HEK293 (cell line): Measurements from ENCODE around the gene MRPL3.

Source experiments
- CTCF ChIA-PET: fragments of 350-600 bp; formaldehyde crosslinking; extraction: SDS; loops from one replicate; lab custom pipeline; 2021; ENCODE audit warnings: antibody characterized with exemption; lab: Yijun Ruan, JAX
- POLR2A ChIA-PET: fragments of 300-600 bp; formaldehyde crosslinking; extraction: SDS; loops from one replicate; lab custom pipeline; 2020; ENCODE audit warnings: antibody characterized with exemption, inconsistent platforms; lab: Yijun Ruan, JAX
- H3K27ac ChIP-seq: fragments of 200-500 bp; sonication (Bioruptor generic); 2 replicates; pipeline ENCODE4 v1.5.1; 2014; ENCODE audit warnings: low read depth, low read length, control low read depth, inconsistent platforms; ENCODE audit errors: extremely low read depth
- H3K36me3 ChIP-seq, 2 experiments: fragments of 200-500 bp in 1 of 2; sonication (Bioruptor generic) in 1 of 2; 1 replicate in 1 of 2; 2 replicates in 1 of 2; pipeline ENCODE4 v1.5.1; 2014 to 2017; ENCODE audit warnings: inconsistent platforms in 2 of 2, low read length in 2 of 2; ENCODE audit not compliant: control insufficient read depth in 2 of 2, insufficient read depth in 1 of 2
- H3K4me1 ChIP-seq: fragments of 200-500 bp; sonication (Bioruptor generic); 2 replicates; pipeline ENCODE4 v1.5.1; 2014; ENCODE audit warnings: mild to moderate bottlenecking, low read length, inconsistent platforms; ENCODE audit not compliant: control insufficient read depth, insufficient read depth
- H3K4me3 ChIP-seq: 2 replicates; pipeline ENCODE4 v1.5.1; 2011; ENCODE audit warnings: low read depth, mild to moderate bottlenecking, control low read depth, low read length, moderate library complexity
- H3K9me3 ChIP-seq: fragments of 200-500 bp; sonication (Bioruptor generic); 2 replicates; pipeline ENCODE4 v1.5.1; 2014; ENCODE audit warnings: low read depth, low read length, inconsistent platforms; ENCODE audit not compliant: control insufficient read depth, insufficient read depth
- FEZF1 ChIP-seq: fragments of 450-650 bp; formaldehyde crosslinking; IDR thresholded peaks from 2 replicates; pipeline ENCODE4 v1.5.1; 2016; ENCODE audit warnings: missing biosample characterization, missing genetic modification characterization
- GLIS1 ChIP-seq: fragments of 450-650 bp; formaldehyde crosslinking; IDR thresholded peaks from 2 replicates; pipeline ENCODE4 v1.5.1; 2016; ENCODE audit warnings: missing biosample characterization, missing genetic modification characterization
- HOXD13 ChIP-seq: sonication (generic); formaldehyde crosslinking; IDR thresholded peaks from 2 replicates; pipeline ENCODE4 v1.8.0; 2022; ENCODE audit warnings: missing genetic modification reagents, borderline replicate concordance
- KLF10 ChIP-seq: fragments of 450-650 bp; IDR thresholded peaks from 2 replicates; pipeline ENCODE4 v1.5.1; 2018; ENCODE audit warnings: missing biosample characterization, mild to moderate bottlenecking, missing genetic modification characterization
- KLF8 ChIP-seq: fragments of 450-650 bp; formaldehyde crosslinking; IDR thresholded peaks from 2 replicates; pipeline ENCODE4 v1.5.1; 2016; ENCODE audit warnings: missing biosample characterization, missing genetic modification characterization
- SCRT2 ChIP-seq: fragments of 450-650 bp; formaldehyde crosslinking; IDR thresholded peaks from 2 replicates; pipeline ENCODE4 v1.5.1; 2016; ENCODE audit warnings: missing biosample characterization, missing genetic modification characterization
- YY1 ChIP-seq: fragments of 450-650 bp; formaldehyde crosslinking; IDR thresholded peaks from 2 replicates; pipeline ENCODE4 v1.5.1; 2018; ENCODE audit warnings: missing biosample characterization, missing genetic modification characterization
- ZBTB11 ChIP-seq: fragments of 450-650 bp; formaldehyde crosslinking; conservative IDR thresholded peaks from 2 replicates; pipeline ENCODE4 v1.5.1; 2016; ENCODE audit warnings: low read depth, missing biosample characterization, missing genetic modification characterization
- ZNF121 ChIP-seq: fragments of 450-650 bp; formaldehyde crosslinking; IDR thresholded peaks from 2 replicates; pipeline ENCODE4 v1.5.1; 2016; ENCODE audit warnings: missing biosample characterization, missing genetic modification characterization
- ZNF341 ChIP-seq: fragments of 450-650 bp; formaldehyde crosslinking; IDR thresholded peaks from 2 replicates; pipeline ENCODE4; 2016; ENCODE audit warnings: low read depth, missing biosample characterization, missing genetic modification characterization
- ZNF449 ChIP-seq: fragments of 450-650 bp; formaldehyde crosslinking; IDR thresholded peaks from 2 replicates; pipeline ENCODE4 v1.5.1; 2017; ENCODE audit warnings: missing biosample characterization, mild to moderate bottlenecking, missing genetic modification characterization, moderate library complexity
- ZNF488 ChIP-seq: fragments of 450-650 bp; formaldehyde crosslinking; IDR thresholded peaks from 2 replicates; pipeline ENCODE4 v1.5.1; 2016; ENCODE audit warnings: missing biosample characterization, missing genetic modification characterization
- ZNF621 ChIP-seq: fragments of 450-650 bp; formaldehyde crosslinking; IDR thresholded peaks from 2 replicates; pipeline ENCODE4 v1.5.1; 2017; ENCODE audit warnings: missing biosample characterization, missing genetic modification characterization
- ZNF629 ChIP-seq: fragments of 450-650 bp; formaldehyde crosslinking; IDR thresholded peaks from 2 replicates; pipeline ENCODE4 v1.5.1; 2017; ENCODE audit warnings: missing biosample characterization, missing genetic modification characterization
- ZNF639 ChIP-seq: fragments of 450-650 bp; formaldehyde crosslinking; IDR thresholded peaks from 2 replicates; pipeline ENCODE4 v1.5.1; 2016; ENCODE audit warnings: missing biosample characterization, missing genetic modification characterization
- ZNF664 ChIP-seq: fragments of 450-650 bp; formaldehyde crosslinking; IDR thresholded peaks from 2 replicates; pipeline ENCODE4 v1.5.1; 2016; ENCODE audit warnings: missing biosample characterization, missing genetic modification characterization
- ZNF677 ChIP-seq: fragments of 450-650 bp; IDR thresholded peaks from 2 replicates; pipeline ENCODE4 v1.5.0; 2018; ENCODE audit warnings: missing biosample characterization, mild to moderate bottlenecking, missing genetic modification characterization, moderate library complexity
- ZNF76 ChIP-seq: fragments of 450-650 bp; formaldehyde crosslinking; IDR thresholded peaks from 2 replicates; pipeline ENCODE4; 2016; ENCODE audit warnings: low read depth, missing biosample characterization, missing genetic modification characterization, borderline replicate concordance
- ZNF792 ChIP-seq: fragments of 450-650 bp; formaldehyde crosslinking; IDR thresholded peaks from 2 replicates; pipeline ENCODE4 v1.5.1; 2016; ENCODE audit warnings: missing biosample characterization, missing genetic modification characterization
- ZSCAN30 ChIP-seq: fragments of 450-650 bp; IDR thresholded peaks from 2 replicates; pipeline ENCODE4 v1.5.1; 2018; ENCODE audit warnings: missing biosample characterization, mild to moderate bottlenecking, missing genetic modification characterization, moderate library complexity
- ZXDB ChIP-seq: fragments of 450-650 bp; formaldehyde crosslinking; IDR thresholded peaks from 2 replicates; pipeline ENCODE4 v1.5.1; 2016; ENCODE audit warnings: missing biosample characterization, missing genetic modification characterization
- TF ChIP-seq, protein P1 (sequence below): fragments of 450-650 bp; formaldehyde crosslinking; IDR thresholded peaks from 2 replicates; pipeline ENCODE4 v1.5.1; 2016; ENCODE audit warnings: missing biosample characterization, missing genetic modification characterization
- TF ChIP-seq, protein P2 (sequence below): fragments of 450-650 bp; formaldehyde crosslinking; IDR thresholded peaks from 2 replicates; pipeline ENCODE4 v1.5.1; 2016; ENCODE audit warnings: missing biosample characterization, missing genetic modification characterization

Gene MRPL3

DNA sequence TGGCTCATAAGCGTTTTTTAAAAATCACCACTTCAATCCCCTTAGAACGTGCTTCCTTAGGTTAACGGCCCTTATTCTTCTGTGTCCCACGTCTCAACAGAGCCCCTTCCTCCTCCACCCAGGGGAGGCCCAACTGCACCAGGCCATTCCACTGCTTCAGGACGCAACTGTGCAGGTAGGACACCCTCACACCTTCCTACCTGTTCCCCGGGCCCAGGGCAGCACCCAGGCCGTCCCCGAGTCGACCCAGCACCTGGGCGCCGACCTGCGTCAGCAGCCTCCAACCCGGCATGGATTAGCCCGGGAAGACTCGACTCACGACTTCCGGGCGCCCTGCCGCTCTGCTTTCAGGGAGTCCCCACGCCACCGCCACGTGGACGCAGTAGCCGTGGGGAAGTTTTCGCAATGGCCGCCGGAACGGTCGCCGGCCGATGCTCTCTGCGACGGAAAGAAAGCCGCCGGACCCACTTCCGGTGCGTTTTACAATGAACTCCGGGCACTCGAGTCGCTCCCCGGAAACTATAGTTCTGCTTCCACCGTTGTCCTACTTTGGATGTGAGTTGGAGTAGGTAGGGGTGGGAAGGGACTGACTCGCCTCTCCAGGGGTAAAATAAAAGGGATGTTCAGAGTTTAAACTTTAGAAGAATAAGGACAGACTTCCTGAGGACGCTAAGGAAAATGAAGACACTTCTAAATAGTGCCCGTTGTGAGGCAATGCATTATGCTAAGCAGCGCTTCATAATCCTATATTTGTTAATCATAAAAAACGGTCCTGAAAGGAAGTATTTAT is at the start of gene MRPL3 (continued):
- TF ChIP-seq ZNF76 (tag by site-specific recombination), result peak; percentile 70
- TF ChIP-seq, protein P1, sequence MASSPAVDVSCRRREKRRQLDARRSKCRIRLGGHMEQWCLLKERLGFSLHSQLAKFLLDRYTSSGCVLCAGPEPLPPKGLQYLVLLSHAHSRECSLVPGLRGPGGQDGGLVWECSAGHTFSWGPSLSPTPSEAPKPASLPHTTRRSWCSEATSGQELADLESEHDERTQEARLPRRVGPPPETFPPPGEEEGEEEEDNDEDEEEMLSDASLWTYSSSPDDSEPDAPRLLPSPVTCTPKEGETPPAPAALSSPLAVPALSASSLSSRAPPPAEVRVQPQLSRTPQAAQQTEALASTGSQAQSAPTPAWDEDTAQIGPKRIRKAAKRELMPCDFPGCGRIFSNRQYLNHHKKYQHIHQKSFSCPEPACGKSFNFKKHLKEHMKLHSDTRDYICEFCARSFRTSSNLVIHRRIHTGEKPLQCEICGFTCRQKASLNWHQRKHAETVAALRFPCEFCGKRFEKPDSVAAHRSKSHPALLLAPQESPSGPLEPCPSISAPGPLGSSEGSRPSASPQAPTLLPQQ (tag by site-specific recombination), result peak; percentile 65; the same call in 1 of the 2 replicates
- TF ChIP-seq KLF10 (tag by site-specific recombination), result peak; percentile 32; the same call in 1 of the 2 replicates
- TF ChIP-seq, protein P2, sequence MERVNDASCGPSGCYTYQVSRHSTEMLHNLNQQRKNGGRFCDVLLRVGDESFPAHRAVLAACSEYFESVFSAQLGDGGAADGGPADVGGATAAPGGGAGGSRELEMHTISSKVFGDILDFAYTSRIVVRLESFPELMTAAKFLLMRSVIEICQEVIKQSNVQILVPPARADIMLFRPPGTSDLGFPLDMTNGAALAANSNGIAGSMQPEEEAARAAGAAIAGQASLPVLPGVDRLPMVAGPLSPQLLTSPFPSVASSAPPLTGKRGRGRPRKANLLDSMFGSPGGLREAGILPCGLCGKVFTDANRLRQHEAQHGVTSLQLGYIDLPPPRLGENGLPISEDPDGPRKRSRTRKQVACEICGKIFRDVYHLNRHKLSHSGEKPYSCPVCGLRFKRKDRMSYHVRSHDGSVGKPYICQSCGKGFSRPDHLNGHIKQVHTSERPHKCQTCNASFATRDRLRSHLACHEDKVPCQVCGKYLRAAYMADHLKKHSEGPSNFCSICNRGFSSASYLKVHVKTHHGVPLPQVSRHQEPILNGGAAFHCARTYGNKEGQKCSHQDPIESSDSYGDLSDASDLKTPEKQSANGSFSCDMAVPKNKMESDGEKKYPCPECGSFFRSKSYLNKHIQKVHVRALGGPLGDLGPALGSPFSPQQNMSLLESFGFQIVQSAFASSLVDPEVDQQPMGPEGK, result 0 out of 2 replicates have a peak, but pooled peaks have one; percentile 24
- no peak for TF ChIP-seq ZNF792 (tag by site-specific recombination)
- peak; percentile 26; the same call in 1 of the 2 replicates for TF ChIP-seq ZNF341 (tag by site-specific recombination)
- peak; percentile 14; the same call in 1 of the 2 replicates for TF ChIP-seq GLIS1 (tag by site-specific recombination)
- 0 out of 2 replicates have a peak, but pooled peaks have one; percentile 21 for TF ChIP-seq FEZF1 (tag by site-specific recombination)
- peak; percentile 60 for TF ChIP-seq ZNF629 (tag by site-specific recombination)
- peak; percentile 20; the same call in 1 of the 2 replicates for TF ChIP-seq SCRT2 (tag by site-specific recombination)
- peak; percentile 99 for TF ChIP-seq ZBTB11 (tag by site-specific recombination)
- no peak for TF ChIP-seq ZNF621
- peak; percentile 15; the same call in 1 of the 2 replicates for TF ChIP-seq HOXD13 (CRISPR knock-in tag)
- TF ChIP-seq ZSCAN30 (tag by site-specific recombination), result peak; percentile 83
- TF ChIP-seq, all 188 proteins: peak for 55

- no peak for TF ChIP-seq ZNF449 (tag by site-specific recombination)
- no peak for TF ChIP-seq ZNF639
- no peak for TF ChIP-seq ZNF488 (tag by site-specific recombination)
- TF ChIP-seq ZNF664, result no peak
- no peak for TF ChIP-seq ZNF677 (tag by site-specific recombination)
- no peak for TF ChIP-seq ZNF121 (tag by site-specific recombination)
- no peak for TF ChIP-seq KLF8 (tag by site-specific recombination)
- TF ChIP-seq ZXDB (tag by site-specific recombination), result no peak
- no peak for TF ChIP-seq YY1 (tag by site-specific recombination)
- Histone ChIP-seq H3K4me3 (no peak overlapping the region), H3K27ac (no peak overlapping the region), H3K4me1 (no peaks in the 10 kb centered on the region), H3K9me3 (no peaks in the 10 kb centered on the region), H3K36me3 (no peaks in the 10 kb centered on the region)
- POLR2A ChIA-PET, result no interaction called here
- CTCF ChIA-PET, result interaction anchor here (0.7 to 0.8 kb wide), 2 partner anchors 94 to 620 kb away, joined by 3 read pairs; no protein-coding TSS in a partner anchor
These were observed 49.0 kb upstream of the MRPL3 start for GRCh38 chr3:131551761-131552160.
